GM13976 (cell line): ENCODE data around the gene SHISAL2A.

Experiments used
- DNase-seq: peaks from one replicate; pipeline ENCODE4 v3.0.0; 2012; ENCODE audit warnings: low spot score
- in situ Hi-C: fragments of 300-500 bp; cut with MboI; formaldehyde crosslinking; loops from one replicate; pipeline ENCODE4 v1.12.0; 2022; ENCODE audit warnings: low sequenced_read_pairs, mixed read lengths, inconsistent platforms; ENCODE audit not compliant: unreplicated experiment
- TF ChIP-seq, protein P1 (sequence below): IDR thresholded peaks from 2 replicates; pipeline ENCODE4 v1.5.1; 2012; ENCODE audit warnings: borderline replicate concordance, mild to moderate bottlenecking; ENCODE audit not compliant: insufficient read depth; ENCODE audit errors: extremely low read depth, missing control alignments, control extremely low read depth

The SHISAL2A gene

DNA sequence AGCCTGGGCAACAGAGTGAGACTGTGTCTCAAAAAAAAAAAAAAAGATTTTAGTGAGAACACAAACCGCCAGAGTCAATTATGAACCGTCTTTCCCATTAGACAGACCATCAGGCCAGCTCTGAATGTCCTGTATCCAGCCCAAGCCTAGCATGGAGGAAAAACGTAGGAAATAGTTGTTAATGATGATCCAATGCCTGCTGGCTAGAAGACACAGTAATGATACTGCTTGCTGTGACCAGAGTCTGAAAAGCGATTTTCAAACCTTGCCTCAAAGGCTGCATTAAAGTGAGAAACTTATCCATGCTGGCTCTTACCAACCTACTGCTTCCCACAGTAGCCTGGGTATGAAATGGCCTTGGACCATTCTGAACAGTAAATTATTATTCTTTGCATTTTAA is 48.2 kb downstream of the SHISAL2A start:
- TF ChIP-seq, protein P1, sequence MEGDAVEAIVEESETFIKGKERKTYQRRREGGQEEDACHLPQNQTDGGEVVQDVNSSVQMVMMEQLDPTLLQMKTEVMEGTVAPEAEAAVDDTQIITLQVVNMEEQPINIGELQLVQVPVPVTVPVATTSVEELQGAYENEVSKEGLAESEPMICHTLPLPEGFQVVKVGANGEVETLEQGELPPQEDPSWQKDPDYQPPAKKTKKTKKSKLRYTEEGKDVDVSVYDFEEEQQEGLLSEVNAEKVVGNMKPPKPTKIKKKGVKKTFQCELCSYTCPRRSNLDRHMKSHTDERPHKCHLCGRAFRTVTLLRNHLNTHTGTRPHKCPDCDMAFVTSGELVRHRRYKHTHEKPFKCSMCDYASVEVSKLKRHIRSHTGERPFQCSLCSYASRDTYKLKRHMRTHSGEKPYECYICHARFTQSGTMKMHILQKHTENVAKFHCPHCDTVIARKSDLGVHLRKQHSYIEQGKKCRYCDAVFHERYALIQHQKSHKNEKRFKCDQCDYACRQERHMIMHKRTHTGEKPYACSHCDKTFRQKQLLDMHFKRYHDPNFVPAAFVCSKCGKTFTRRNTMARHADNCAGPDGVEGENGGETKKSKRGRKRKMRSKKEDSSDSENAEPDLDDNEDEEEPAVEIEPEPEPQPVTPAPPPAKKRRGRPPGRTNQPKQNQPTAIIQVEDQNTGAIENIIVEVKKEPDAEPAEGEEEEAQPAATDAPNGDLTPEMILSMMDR, result no peak
- no peak for DNase-seq

DNA sequence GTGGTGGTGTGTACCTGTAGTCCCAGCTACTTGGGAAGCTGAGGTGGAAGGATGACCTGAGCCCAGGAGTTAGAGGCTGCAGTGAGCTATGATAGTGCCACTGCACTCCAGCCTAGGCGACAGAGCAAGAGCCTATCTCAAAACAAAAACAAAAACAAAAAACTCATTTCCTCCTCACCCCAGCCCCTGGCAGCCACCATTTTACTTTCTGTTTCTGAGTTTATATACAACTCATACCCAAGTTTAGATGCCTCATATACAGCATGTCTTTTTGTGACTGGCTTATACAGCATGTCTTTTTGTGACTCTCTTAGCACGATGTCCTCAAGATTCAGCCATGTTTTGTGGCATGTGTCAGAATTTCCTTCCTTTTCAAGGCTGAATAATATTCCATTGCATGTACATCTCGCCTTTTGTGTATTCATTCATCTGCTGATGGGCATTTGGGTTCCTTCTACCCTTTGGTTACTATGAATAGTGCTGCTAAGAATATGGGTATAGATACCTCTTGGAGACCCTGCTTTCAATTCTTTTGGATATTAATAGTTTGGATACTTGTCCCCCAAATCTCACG is 50.5 kb downstream of the SHISAL2A start:
- TF ChIP-seq, protein P1, result no peak
- no peak for DNase-seq
- in situ Hi-C loops, result loop anchor here (10.0 to 25.0 kb wide), 2 partner anchors 289 to 546 kb away; partner anchors contain the start of gene ZFYVE9

More for the DNA sequence above, 48.2 kb downstream of the SHISAL2A start:
- in situ Hi-C loops, result loop anchor here (10.0 to 25.0 kb wide), 2 partner anchors 286 to 544 kb away; partner anchors contain the start of gene ZFYVE9

DNA sequence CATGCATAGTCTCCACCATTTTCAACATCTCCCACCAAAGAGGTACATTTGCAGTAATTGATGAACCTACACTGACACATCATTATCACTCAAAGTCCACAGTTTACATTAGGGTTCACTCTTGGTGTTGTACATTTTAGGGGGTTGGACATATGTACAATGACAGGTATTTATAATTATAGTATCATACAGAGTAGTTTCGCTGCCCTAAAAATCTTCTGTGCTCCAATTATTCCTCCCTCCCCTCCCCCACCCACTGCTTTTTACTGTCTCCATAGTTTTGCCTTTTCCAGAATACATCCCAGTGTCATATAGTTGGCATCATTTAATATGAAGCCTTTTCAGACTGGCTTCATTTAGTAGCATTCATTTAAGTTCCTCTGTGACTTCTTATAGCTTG is 51.6 kb downstream of the SHISAL2A start:
- TF ChIP-seq, protein P1, result no peak
- no peak for DNase-seq
- in situ Hi-C loops, result loop anchor here (10.0 to 25.0 kb wide), 2 partner anchors 290 to 547 kb away; partner anchors contain the start of gene ZFYVE9

DNA sequence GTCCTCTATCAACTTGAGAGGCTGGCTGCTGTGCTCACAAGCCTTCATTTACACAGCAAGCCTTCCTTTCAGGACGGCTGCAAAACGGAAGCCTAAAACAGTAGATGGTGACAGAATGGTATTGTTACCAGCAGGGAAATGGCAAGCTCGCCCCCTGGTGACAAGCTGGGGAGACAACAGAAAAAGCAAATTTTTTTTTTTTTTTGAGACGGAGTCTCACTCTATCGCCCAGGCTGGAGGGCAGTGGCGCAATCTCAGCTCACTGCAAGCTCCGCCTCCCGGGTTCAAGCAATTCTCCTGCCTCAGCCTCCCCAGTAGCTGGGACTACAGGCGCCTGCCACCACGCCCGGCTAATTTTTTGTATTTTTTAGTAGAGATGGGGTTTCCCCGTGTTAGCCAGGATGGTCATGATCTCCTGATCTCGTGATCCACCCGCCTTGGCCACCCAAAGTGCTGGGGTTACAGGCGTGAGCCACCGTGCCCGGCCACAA is 53.3 kb downstream of the SHISAL2A start:
- peak; percentile 78 for DNase-seq
- in situ Hi-C loops, result loop anchor here (10.0 to 25.0 kb wide), 2 partner anchors 292 to 549 kb away; partner anchors contain the start of gene ZFYVE9
- TF ChIP-seq, protein P1, result peak; percentile 69

DNA sequence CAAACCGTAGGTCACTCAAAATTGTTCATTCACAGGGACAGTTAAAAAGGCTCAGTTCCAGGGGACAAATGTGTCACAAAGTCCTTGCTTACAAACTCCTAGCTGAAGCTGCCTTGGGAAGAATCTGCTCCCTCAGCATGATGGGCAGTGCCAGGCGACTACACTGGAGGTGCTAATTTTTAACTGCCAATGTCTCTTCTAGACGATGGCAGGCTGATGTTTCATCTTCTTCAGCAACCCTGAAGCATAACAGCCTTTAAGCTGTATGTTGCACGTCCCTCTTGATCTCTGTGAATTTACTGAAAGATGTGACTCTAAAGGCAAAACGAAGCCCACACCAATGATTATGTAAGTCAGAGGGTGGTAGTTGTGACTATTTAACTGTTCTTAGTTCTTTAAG is 53.9 kb downstream of the SHISAL2A start:
- no peak for DNase-seq
- in situ Hi-C loops, result loop anchor here (10.0 to 25.0 kb wide), 2 partner anchors 292 to 550 kb away; partner anchors contain the start of gene ZFYVE9
- TF ChIP-seq, protein P1, result no peak

DNA sequence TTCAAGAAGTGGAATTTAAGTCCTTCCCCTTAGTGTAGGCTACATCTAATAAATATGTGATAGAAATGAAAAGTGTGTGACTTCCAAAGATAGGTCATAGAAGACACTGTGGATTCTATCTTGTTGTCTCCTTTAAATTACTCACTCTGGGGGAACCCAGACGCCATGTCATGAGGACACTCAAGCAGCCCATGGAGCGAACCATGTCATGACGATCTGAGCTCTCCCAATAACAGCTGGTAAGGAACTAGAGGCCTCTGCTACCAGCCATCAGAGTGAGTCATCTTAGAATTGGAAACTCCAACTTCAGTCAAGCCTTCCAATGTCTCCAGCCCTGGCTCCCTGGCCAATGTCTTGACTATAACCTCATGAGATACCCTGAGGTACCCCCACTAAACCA is 58.9 kb downstream of the SHISAL2A start:
- in situ Hi-C loops, result loop anchor here (25.0 kb wide), 1 partner anchor 555 kb away; the partner anchor contains the start of gene ZFYVE9
- DNase-seq, result no peak
- TF ChIP-seq, protein P1, result no peak
